ENCODE results near the gene OR10J1. TPM values are rescaled to one million over a fixed set of nuclear protein-coding genes. Genes with fewer than 3 reads are reported as not detected.

The OR10J1 gene
- total and polyA plus RNA-seq, 2 experiments from 2014 or later = not detected

DNA sequence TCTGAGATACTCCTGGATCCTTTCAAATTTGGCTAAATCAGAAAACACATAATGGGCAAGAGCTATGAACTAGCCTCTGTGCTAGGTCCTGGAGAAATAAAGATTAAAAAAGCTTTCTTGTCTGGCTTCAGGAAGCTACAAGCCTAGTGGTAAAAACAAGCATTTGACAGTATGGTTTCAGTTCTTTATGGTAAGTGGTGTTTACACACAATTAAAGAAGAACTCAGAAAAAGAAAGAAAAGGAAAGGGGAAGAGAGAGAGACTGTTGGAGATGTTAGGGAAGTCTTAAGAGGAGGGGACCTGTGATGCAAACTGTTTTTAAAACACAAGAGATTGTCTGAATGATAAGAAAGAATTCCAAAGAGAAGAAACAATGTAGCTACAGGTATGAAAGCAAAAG is 1.8 kb downstream of the OR10J1 start (continued):
- TF ChIP-seq NANOG (IDR thresholded peaks at IDR 0.05; ENCODE audit: borderline replicate concordance) (no peak), CTCF (conservative IDR thresholded peaks at IDR 0.05; ENCODE audit: low read depth in 2 of 2) (no peak), ZNF114 (CRISPR knock-in tag; IDR thresholded peaks at IDR 0.05) (no peak), EZH2 (IDR thresholded peaks at IDR 0.05; ENCODE audit: low read depth, unreplicated experiment) (no peak), CREB1 (CRISPR knock-in tag; IDR thresholded peaks at IDR 0.05; ENCODE audit: low read depth) (no peak), POLR2AphosphoS5 (IDR thresholded peaks at IDR 0.05; ENCODE audit: low read depth) (no peak)
- TF ChIP-seq, protein P1, sequence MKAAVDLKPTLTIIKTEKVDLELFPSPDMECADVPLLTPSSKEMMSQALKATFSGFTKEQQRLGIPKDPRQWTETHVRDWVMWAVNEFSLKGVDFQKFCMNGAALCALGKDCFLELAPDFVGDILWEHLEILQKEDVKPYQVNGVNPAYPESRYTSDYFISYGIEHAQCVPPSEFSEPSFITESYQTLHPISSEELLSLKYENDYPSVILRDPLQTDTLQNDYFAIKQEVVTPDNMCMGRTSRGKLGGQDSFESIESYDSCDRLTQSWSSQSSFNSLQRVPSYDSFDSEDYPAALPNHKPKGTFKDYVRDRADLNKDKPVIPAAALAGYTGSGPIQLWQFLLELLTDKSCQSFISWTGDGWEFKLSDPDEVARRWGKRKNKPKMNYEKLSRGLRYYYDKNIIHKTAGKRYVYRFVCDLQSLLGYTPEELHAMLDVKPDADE (IDR thresholded peaks at IDR 0.05) = no peak

GRCh38 chr1:159442428-159442827 is 2.9 kb downstream of the OR10J1 start:
- H4K20me1 ChIP-seq (replicated peaks; ENCODE audit: insufficient read depth) = no peaks in the 10 kb centered on the region
- no peak for ATAC-seq
- H2AFZ ChIP-seq = no peak overlapping the region
- no peaks in the 10 kb centered on the region for H3K27me3 ChIP-seq (ENCODE audit: insufficient read depth)
- H3K36me3 Mint-ChIP-seq (ENCODE audit: low read depth) = no peaks in the 10 kb centered on the region
- H3K4me3 ChIP-seq = no peak overlapping the region
- no peaks in the 10 kb centered on the region for H3F3A ChIP-seq (replicated peaks; ENCODE audit: low read depth)
- no peak overlapping the region for H3K27ac Mint-ChIP-seq
- H3K27me3 Mint-ChIP-seq (ENCODE audit: insufficient read depth, low read depth, poor library complexity) = peaks cover 2% of the 10 kb centered on the region
- DNase-seq (ENCODE audit: low spot score) = no peak
- no peak overlapping the region for H3K4me2 ChIP-seq
- H3K4me1 ChIP-seq (ENCODE audit: insufficient read depth) = no peaks in the 10 kb centered on the region
- no peaks in the 10 kb centered on the region for H3K9me3 Mint-ChIP-seq
- no peaks in the 10 kb centered on the region for H3K36me3 ChIP-seq (ENCODE audit: insufficient read depth)
- peaks cover 8% of the 10 kb centered on the region; the same call in 1 of the 2 replicates for H3K9me2 ChIP-seq (ENCODE audit: insufficient read depth)
- no peaks in the 10 kb centered on the region for H3K79me2 ChIP-seq (replicated peaks; ENCODE audit: insufficient read depth)
- H3K27ac ChIP-seq (ENCODE audit: low read depth) = no peak overlapping the region
- H3K4me3 Mint-ChIP-seq = no peak overlapping the region
- no peaks in the 10 kb centered on the region for H3K4me1 Mint-ChIP-seq
- TF ChIP-seq JUNB (IDR thresholded peaks at IDR 0.05; ENCODE audit: unreplicated experiment) (no peak), EZH2 (IDR thresholded peaks at IDR 0.05; ENCODE audit: low read depth, unreplicated experiment) (no peak), CREB1 (CRISPR knock-in tag; IDR thresholded peaks at IDR 0.05; ENCODE audit: low read depth) (no peak), NANOG (IDR thresholded peaks at IDR 0.05; ENCODE audit: borderline replicate concordance) (no peak), ZNF114 (CRISPR knock-in tag; IDR thresholded peaks at IDR 0.05) (no peak), ZNF331 (CRISPR knock-in tag; IDR thresholded peaks at IDR 0.05; ENCODE audit: low read depth) (no peak), CTCF (conservative IDR thresholded peaks at IDR 0.05; ENCODE audit: low read depth in 2 of 2) (no peak), POLR2AphosphoS5 (IDR thresholded peaks at IDR 0.05; ENCODE audit: low read depth) (no peak), EZH2phosphoT487 (IDR thresholded peaks at IDR 0.05; ENCODE audit: unreplicated experiment) (no peak), STAT1 (IDR thresholded peaks at IDR 0.05; ENCODE audit: unreplicated experiment) (no peak)
- TF ChIP-seq, protein P1 (IDR thresholded peaks at IDR 0.05) = no peak
- TF ChIP-seq, protein P2, sequence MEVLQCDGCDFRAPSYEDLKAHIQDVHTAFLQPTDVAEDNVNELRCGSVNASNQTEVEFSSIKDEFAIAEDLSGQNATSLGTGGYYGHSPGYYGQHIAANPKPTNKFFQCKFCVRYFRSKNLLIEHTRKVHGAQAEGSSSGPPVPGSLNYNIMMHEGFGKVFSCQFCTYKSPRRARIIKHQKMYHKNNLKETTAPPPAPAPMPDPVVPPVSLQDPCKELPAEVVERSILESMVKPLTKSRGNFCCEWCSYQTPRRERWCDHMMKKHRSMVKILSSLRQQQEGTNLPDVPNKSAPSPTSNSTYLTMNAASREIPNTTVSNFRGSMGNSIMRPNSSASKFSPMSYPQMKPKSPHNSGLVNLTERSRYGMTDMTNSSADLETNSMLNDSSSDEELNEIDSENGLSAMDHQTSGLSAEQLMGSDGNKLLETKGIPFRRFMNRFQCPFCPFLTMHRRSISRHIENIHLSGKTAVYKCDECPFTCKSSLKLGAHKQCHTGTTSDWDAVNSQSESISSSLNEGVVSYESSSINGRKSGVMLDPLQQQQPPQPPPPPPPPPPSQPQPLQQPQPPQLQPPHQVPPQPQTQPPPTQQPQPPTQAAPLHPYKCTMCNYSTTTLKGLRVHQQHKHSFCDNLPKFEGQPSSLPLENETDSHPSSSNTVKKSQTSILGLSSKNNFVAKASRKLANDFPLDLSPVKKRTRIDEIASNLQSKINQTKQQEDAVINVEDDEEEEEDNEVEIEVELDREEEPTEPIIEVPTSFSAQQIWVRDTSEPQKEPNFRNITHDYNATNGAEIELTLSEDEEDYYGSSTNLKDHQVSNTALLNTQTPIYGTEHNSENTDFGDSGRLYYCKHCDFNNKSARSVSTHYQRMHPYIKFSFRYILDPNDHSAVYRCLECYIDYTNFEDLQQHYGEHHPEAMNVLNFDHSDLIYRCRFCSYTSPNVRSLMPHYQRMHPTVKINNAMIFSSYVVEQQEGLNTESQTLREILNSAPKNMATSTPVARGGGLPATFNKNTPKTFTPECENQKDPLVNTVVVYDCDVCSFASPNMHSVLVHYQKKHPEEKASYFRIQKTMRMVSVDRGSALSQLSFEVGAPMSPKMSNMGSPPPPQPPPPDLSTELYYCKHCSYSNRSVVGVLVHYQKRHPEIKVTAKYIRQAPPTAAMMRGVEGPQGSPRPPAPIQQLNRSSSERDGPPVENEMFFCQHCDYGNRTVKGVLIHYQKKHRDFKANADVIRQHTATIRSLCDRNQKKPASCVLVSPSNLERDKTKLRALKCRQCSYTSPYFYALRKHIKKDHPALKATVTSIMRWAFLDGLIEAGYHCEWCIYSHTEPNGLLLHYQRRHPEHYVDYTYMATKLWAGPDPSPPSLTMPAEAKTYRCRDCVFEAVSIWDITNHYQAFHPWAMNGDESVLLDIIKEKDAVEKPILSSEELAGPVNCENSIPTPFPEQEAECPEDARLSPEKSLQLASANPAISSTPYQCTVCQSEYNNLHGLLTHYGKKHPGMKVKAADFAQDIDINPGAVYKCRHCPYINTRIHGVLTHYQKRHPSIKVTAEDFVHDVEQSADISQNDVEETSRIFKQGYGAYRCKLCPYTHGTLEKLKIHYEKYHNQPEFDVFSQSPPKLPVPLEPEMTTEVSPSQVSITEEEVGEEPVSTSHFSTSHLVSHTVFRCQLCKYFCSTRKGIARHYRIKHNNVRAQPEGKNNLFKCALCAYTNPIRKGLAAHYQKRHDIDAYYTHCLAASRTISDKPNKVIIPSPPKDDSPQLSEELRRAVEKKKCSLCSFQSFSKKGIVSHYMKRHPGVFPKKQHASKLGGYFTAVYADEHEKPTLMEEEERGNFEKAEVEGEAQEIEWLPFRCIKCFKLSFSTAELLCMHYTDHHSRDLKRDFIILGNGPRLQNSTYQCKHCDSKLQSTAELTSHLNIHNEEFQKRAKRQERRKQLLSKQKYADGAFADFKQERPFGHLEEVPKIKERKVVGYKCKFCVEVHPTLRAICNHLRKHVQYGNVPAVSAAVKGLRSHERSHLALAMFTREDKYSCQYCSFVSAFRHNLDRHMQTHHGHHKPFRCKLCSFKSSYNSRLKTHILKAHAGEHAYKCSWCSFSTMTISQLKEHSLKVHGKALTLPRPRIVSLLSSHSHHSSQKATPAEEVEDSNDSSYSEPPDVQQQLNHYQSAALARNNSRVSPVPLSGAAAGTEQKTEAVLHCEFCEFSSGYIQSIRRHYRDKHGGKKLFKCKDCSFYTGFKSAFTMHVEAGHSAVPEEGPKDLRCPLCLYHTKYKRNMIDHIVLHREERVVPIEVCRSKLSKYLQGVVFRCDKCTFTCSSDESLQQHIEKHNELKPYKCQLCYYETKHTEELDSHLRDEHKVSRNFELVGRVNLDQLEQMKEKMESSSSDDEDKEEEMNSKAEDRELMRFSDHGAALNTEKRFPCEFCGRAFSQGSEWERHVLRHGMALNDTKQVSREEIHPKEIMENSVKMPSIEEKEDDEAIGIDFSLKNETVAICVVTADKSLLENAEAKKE (CRISPR knock-in tag; IDR thresholded peaks at IDR 0.05) = no peak
